Cardiac fibroblast (primary cell): ENCODE measurements around the gene RAD18.

ENCODE experiments used
- DNase-seq, 2 donors: peaks; one replicate each; pipeline versions ENCODE4 v3.0.0 to v3.0.0-alpha.2; 2010; ENCODE audit warnings: low read depth in 2 of 2
- H3K4me3 ChIP-seq, 2 donors: replicated peaks in 1 of 2; 1 replicate in 1 of 2; 2 replicates in 1 of 2; pipeline ENCODE4 v1.5.1; 2011; ENCODE audit warnings: low read depth in 2 of 2, low read length in 2 of 2, mild to moderate bottlenecking in 2 of 2, moderate library complexity in 1 of 2
- CTCF ChIP-seq: IDR thresholded peaks from one replicate; pipeline ENCODE4 v1.5.1; 2011; ENCODE audit warnings: low read depth, mild to moderate bottlenecking, low read length, inconsistent platforms

Gene RAD18

GRCh38 chr3:8986741-8987140 lies 23.5 kb upstream of the RAD18 start:
- DNase-seq: no peak
- TF ChIP-seq CTCF: no peak
- no peak overlapping the region for H3K4me3 ChIP-seq

DNA sequence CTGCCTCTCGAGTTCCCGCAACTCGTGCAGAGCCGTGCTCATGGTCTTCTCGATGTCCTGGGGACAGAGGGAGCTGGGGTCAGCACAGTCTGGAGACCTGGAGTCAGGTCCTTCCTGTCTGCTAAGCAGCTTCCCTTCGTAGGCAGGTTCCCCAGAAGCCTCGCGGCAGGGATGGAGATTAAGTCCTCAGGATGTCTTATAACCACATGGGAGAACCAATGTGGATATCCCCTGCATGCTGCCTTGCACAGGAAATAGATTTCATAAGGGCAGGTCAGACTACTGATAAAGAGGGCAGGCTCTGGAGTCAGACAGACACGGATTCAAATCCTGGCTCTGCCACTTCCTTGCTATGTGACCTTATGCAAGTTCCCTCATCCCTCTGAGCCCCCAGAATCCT lies 22.6 kb upstream of the RAD18 start:
- TF ChIP-seq CTCF: no peak
- no peak for DNase-seq

DNA sequence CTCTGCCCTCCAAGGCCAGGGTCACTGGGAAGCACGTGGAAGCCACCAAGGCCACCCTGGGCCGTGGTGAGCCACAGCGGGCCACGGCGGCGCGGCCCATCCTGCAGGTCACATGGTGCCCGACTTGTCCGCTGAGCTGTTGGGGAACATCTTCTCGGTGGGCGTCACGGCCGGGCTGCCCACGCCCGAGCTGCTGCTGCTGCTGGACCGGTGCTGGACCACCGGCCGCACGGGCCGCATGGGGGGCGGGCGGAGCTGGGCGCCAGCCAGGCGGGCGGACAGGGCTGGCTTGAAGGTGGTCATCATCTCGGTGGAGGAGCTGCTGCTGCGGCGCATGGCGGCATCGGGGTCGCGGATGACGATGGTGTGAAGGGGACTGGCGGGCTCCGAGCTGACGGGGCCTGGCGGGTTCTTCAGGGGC lies 22.1 kb upstream of the RAD18 start:
- TF ChIP-seq CTCF: no peak
- no peak overlapping the region for H3K4me3 ChIP-seq
- DNase-seq: no peak

More for the DNA sequence above, 22.6 kb upstream of the RAD18 start:
- no peak overlapping the region for H3K4me3 ChIP-seq

GRCh38 chr3:8984526-8984925 lies 21.3 kb upstream of the RAD18 start:
- H3K4me3 ChIP-seq: no peak overlapping the region
- DNase-seq: no peak
- TF ChIP-seq CTCF: no peak

GRCh38 chr3:8984081-8984480 lies 20.8 kb upstream of the RAD18 start:
- H3K4me3 ChIP-seq: no peak overlapping the region
- TF ChIP-seq CTCF: no peak
- no peak for DNase-seq

DNA sequence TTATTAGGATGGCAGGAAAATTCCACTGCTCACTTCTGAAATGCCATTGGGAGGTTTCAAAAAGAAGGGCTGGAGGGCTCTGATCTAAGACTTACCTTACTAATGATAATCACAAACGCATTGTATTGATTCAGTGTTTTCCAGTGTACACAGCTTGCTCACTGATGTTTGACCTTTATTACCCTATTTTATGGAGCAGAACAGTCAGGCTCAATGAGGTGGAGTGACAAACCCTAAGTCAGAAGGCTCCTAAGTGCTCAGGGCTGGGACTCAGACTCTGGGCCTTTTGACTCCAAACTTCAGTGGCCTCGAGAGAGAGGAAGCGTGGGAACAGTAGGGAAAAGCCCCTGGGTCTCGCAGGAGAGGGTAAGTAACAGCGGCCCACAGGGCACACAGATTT lies 20.3 kb upstream of the RAD18 start:
- H3K4me3 ChIP-seq: no peak overlapping the region
- TF ChIP-seq CTCF: no peak
- DNase-seq: no peak

DNA sequence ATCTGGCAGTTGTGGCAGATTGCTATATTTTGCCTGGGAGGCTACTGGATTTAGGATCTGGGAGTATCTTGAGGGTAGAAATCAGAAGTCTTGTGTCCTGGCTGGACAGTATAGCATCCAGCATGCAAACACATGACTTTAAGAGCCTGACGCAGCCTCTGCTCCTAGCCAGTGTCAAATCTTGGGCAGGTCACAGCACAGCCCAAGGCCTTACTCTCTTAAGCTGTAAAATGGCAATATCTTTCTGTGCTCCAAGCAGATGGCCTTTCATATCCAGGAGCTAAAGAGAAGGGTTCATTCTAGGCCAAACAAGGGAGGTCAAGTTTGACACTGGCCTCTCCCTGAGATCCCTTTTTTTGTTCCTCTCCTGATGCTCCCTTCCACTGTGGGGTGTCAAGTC lies 19.8 kb upstream of the RAD18 start:
- H3K4me3 ChIP-seq: no peak overlapping the region
- TF ChIP-seq CTCF: no peak
- no peak for DNase-seq
